HL-60 (cell line): ENCODE measurements around the gene VIPR2.

ENCODE experiments used
- CTCF ChIP-seq: IDR thresholded peaks from one replicate; pipeline ENCODE4 v1.5.1; 2011; ENCODE audit warnings: low read length, control low read depth, inconsistent platforms; ENCODE audit not compliant: insufficient read depth
- GABPA ChIP-seq: IDR thresholded peaks from 2 replicates; pipeline ENCODE4 v1.6.1; 2012; ENCODE audit warnings: low read depth
- POLR2AphosphoS5 ChIP-seq: IDR thresholded peaks from 2 replicates; pipeline ENCODE4 v1.6.1; 2012; ENCODE audit warnings: low read depth
- REST ChIP-seq: IDR thresholded peaks from 2 replicates; pipeline ENCODE4 v1.6.1; 2012; ENCODE audit warnings: low read depth; ENCODE audit not compliant: insufficient replicate concordance

GRCh38 chr7:159158888-159159405 is 14.3 kb upstream of the VIPR2 start:
- no peak for TF ChIP-seq CTCF
- TF ChIP-seq GABPA = no peak
- TF ChIP-seq POLR2AphosphoS5 = no peak
- no peak for TF ChIP-seq REST
